ENCODE results near the gene MTERF4. TPM values are rescaled to one million over a fixed set of nuclear protein-coding genes. Genes with fewer than 3 reads are reported as not detected.

The MTERF4 gene
- total and polyA plus RNA-seq, 2 of the 4 experiments (the other 2 are of a cell fraction): 26.6 to 33.3 TPM

- no peak for TF ChIP-seq FOS (IDR thresholded peaks at IDR 0.05; ENCODE audit: low read depth, low read length)
- no peak for TF ChIP-seq MAZ (IDR thresholded peaks at IDR 0.05; ENCODE audit: borderline replicate concordance, low read depth, low read length)
- ATAC-seq (ENCODE audit: low read depth) (no peak), DNase-seq (no peak)
- no peak overlapping the region for H3K56ac ChIP-seq (ENCODE audit: extremely low read depth, insufficient read depth, low read length)
- H3K4me1 ChIP-seq (ENCODE audit: control insufficient read depth, insufficient read depth, low read length): no peaks in the 10 kb centered on the region
- H4K8ac ChIP-seq (ENCODE audit: low read depth in 2 of 2, low read length in 2 of 2): no peak overlapping the region
- no peak overlapping the region for H2AK5ac ChIP-seq (ENCODE audit: low read depth, low read length)
- no peak overlapping the region for H2BK120ac ChIP-seq (ENCODE audit: low read depth, low read length)
- no peaks in the 10 kb centered on the region for H3K79me1 ChIP-seq (ENCODE audit: low read depth in 1 of 2, low read length in 2 of 2)
- in situ Hi-C loops (cut with MboI; ENCODE audit: low sequenced_read_pairs) (no loop called here), dilution Hi-C loops (cut with HindIII; ENCODE audit: low sequenced_read_pairs, unreplicated experiment) (no loop called here), intact Hi-C loops (cut with micrococcal nuclease) (no loop called here)
- H3K4ac ChIP-seq (ENCODE audit: low read depth, low read length): no peak overlapping the region
- H3K36me3 ChIP-seq (ENCODE audit: control insufficient read depth, insufficient read depth, low read length): peaks cover 3% of the 10 kb centered on the region; the same call in 1 of the 2 replicates
- H3K27ac ChIP-seq (ENCODE audit: insufficient read depth, low read length): no peak overlapping the region
- no peak overlapping the region for H2BK5ac ChIP-seq (ENCODE audit: low read depth, low read length, poor library complexity, severe bottlenecking)
- H3K18ac ChIP-seq (ENCODE audit: low read depth, low read length): no peak overlapping the region
- ChIA-PET POLR2A (ENCODE audit: unreplicated experiment) (no interaction called here), CTCF (interaction anchor here (1.2 kb wide), 1 partner anchor 11 kb away, joined by 5 read pairs; no protein-coding TSS in a partner anchor)
- H3K4me3 ChIP-seq (ENCODE audit: insufficient read depth, low read depth, low read length): no peak overlapping the region
- no peak overlapping the region for H2AFZ ChIP-seq (replicated peaks; ENCODE audit: low read length, poor library complexity)
- no peak overlapping the region for H4K91ac ChIP-seq (ENCODE audit: insufficient read depth, low read depth, low read length)
- no peak overlapping the region for H3K4me2 ChIP-seq (ENCODE audit: low read depth, low read length)
- H2BK20ac ChIP-seq (ENCODE audit: low read depth, low read length): no peak overlapping the region
- no peaks in the 10 kb centered on the region for H3K9me3 ChIP-seq (ENCODE audit: control insufficient read depth, insufficient read depth, low read length)
- H3K23ac ChIP-seq (ENCODE audit: low read depth, low read length): no peak overlapping the region
- no peaks in the 10 kb centered on the region; the same call in 1 of the 2 replicates for H3K9me1 ChIP-seq (ENCODE audit: insufficient read depth, low read length)
- no peak overlapping the region for H3K9ac ChIP-seq (ENCODE audit: low read depth, low read length)
- H3K27me3 ChIP-seq (ENCODE audit: control insufficient read depth, insufficient read depth, low read length): no peaks in the 10 kb centered on the region
- BruUV-seq (replicated peaks): no TSS peak
- H4K5ac ChIP-seq (ENCODE audit: low read depth, low read length): no peak overlapping the region
- no peak overlapping the region for H2AK9ac ChIP-seq (replicated peaks; ENCODE audit: low read depth, low read length, poor library complexity)
- no peak overlapping the region for H3K14ac ChIP-seq (replicated peaks; ENCODE audit: low read depth, low read length)
- H4K20me1 ChIP-seq (ENCODE audit: insufficient read depth, low read length): no peaks in the 10 kb centered on the region
- 80% methylated on average over 1 of the region's 7 CpGs; no CpG with 5 or more reads in 1 of the 2 experiments for WGBS, 2 experiments (ENCODE audit: extremely low coverage in 2 of 2, insufficient read length in 1 of 2)
- no peak overlapping the region for H2BK15ac ChIP-seq (ENCODE audit: low read depth, low read length)
Measured at GRCh38 chr2:241134711-241135110, 32.6 kb upstream of the MTERF4 start.

Data from IMR-90 (cell line).